Stomach smooth muscle (tissue), 2 donors: ENCODE measurements around the gene IL17RE.

Experiments
- H3K27ac ChIP-seq: one replicate; pipeline ENCODE4 v1.7.0; 2013; ENCODE audit warnings: mild to moderate bottlenecking, low read length, inconsistent platforms
- H3K27me3 ChIP-seq, 2 donors: one replicate each; pipeline ENCODE4 v1.7.0; 2013; ENCODE audit warnings: low read length in 2 of 2; ENCODE audit not compliant: insufficient read depth in 2 of 2, control insufficient read depth in 1 of 2
- H3K36me3 ChIP-seq, 2 donors: one replicate each; pipeline ENCODE4 v1.7.0; 2013; ENCODE audit warnings: low read length in 2 of 2; ENCODE audit not compliant: control insufficient read depth in 2 of 2, insufficient read depth in 2 of 2
- H3K4me1 ChIP-seq: one replicate; pipeline ENCODE4 v1.7.0; 2013; ENCODE audit warnings: low read length; ENCODE audit not compliant: control insufficient read depth, insufficient read depth
- H3K4me3 ChIP-seq, 2 donors: one replicate each; pipeline ENCODE4 v1.7.0; 2013; ENCODE audit warnings: low read length in 2 of 2
- H3K9ac ChIP-seq, 2 donors: one replicate each; pipeline ENCODE4 v1.7.0; 2013; ENCODE audit warnings: low read length in 2 of 2, mild to moderate bottlenecking in 1 of 2
- H3K9me3 ChIP-seq, 2 donors: one replicate each; pipeline ENCODE4 v1.7.0; 2013; ENCODE audit warnings: low read length in 2 of 2; ENCODE audit not compliant: control insufficient read depth in 2 of 2
- donor health status: healthy.
- donor health status: Pancreatic carcinoma.

The IL17RE gene

DNA sequence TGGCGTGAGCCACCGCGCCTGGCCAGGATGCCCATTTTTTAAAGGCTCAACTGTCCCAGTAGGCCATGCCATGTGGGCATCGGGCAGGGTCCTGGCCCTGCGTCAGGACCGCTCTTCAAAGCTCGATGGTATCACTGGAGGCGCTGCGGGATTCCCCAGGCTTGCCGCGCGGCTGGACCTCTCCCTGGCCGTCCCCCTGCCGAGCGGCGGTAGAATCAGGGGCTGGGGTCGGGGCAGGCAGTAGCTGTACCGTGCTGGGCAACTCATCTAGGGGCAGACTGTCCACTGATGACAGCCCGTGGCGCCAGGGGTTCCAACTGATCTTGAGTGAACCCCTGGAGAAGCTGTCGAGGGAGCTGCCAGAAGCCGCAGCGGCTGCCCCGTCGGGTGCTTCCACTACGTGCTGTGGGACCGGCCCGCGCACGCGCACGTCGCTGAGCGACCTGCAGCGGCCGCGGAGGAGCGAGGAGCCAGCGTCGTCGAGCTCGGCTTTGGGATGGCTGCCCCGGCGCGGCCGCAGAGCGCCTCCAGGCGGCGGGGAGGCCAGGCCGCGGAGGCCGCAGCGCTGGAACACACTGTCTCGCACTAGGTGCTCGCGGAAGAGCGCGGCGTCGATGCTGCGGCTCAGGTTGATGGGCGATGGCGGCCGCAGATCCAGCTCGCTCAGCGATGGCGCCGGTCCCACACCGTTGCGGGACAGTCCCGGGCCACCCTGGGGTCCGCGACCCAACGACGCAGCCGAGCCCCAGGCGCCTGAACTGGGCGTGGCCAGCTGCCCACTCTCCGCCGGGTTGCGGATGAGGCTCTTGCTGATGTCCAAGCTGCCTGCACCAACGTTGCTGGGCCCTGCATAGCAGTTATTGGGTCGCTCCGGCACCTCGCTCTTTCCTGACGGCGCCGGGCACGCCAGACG is 43.7 kb downstream of the IL17RE start:
- H3K36me3 ChIP-seq: peaks cover 18 to 21% of the 10 kb centered on the region in 2 donors
- H3K27ac ChIP-seq: peak overlapping the region; percentile 82
- H3K27me3 ChIP-seq: no peaks in the 10 kb centered on the region
- H3K9ac ChIP-seq: peak overlapping the region; percentile 74 to 76
- peaks cover 22% of the 10 kb centered on the region for H3K4me1 ChIP-seq
- no peaks in the 10 kb centered on the region for H3K9me3 ChIP-seq
- H3K4me3 ChIP-seq: peak overlapping the region; percentile 81 to 83

DNA sequence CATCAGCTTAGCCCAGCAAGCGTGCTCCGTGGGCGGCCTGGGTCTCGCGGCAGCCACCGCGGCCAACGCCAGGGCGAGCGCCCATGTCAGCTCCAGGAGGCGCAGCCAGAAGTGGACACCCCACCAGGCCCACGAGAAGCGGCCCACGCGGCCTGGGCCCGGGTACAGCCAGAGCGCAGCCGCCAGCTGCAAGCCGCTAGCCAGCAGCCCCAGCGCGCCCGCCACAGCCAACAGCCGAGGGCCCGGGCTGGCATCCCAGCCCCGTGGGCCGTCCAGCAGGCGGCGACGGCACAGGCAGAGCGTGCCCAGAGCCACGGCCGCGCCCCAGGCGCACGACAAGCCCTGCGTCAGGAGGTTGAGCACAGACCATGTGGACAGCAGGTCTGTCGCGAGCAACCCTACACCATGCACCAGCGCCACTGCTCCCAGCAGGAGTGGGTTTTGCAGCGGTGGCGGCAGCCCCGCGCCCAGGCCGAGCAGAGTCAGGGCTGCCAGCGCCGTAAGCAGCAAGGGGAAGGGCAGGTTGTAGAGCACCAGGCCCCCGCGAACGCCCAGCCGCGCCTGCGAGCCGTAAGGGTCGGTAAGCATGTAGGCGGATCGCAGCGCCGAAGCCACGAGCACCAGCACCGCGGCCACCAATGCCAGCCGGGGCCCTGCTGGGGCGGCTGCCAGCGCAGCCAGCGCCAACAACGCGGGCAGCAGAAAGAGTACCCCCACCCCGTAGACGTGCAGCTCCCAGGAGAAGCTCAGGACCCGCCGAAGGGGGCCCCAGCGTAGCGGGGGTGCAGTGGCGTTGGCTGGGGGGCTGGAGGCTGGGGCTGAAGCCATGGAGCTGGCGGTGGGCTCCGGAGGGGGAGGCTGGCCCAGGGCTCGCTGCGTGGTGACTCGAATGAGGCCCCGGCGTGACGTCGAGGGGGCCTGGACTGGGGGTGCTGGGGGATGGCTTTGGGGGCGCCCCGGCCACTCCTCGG is 44.7 kb downstream of the IL17RE start:
- peak overlapping the region; percentile 82 for H3K27ac ChIP-seq
- H3K9ac ChIP-seq: peak overlapping the region; percentile 66 to 74

DNA sequence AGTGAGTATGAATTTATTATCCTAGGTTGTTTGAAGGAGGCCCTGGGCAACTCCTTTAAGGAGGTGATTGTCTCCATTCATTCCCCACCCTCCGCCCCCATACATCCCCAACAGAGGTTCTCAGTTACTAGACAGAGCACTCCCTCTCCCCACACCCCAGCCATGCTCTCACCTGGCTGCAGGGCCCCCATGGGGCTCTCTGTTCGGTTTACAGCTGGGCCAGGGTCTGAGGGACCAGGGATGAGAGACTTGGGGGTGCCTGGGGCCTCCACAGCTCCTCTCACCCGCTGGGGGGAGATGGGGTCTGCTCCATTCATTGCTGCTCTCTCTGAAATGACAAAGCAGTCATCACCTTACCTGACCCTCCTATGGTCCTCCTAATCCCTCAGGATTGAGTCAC is 45.9 kb downstream of the IL17RE start:
- H3K27me3 ChIP-seq: no peaks in the 10 kb centered on the region
- H3K27ac ChIP-seq: no peak overlapping the region
- peaks cover 33% of the 10 kb centered on the region for H3K4me1 ChIP-seq
- no peak overlapping the region for H3K4me3 ChIP-seq
- H3K9me3 ChIP-seq: no peaks in the 10 kb centered on the region
- peaks cover 9 to 10% of the 10 kb centered on the region in 2 donors for H3K36me3 ChIP-seq
- no peak overlapping the region for H3K9ac ChIP-seq

More for the DNA sequence above, 44.7 kb downstream of the IL17RE start:
- H3K27me3 ChIP-seq: no peaks in the 10 kb centered on the region
- H3K4me3 ChIP-seq: peak overlapping the region; percentile 72 to 83
- H3K4me1 ChIP-seq: peaks cover 30% of the 10 kb centered on the region
- H3K36me3 ChIP-seq: peaks cover 16 to 19% of the 10 kb centered on the region in 2 donors
- H3K9me3 ChIP-seq: no peaks in the 10 kb centered on the region

DNA sequence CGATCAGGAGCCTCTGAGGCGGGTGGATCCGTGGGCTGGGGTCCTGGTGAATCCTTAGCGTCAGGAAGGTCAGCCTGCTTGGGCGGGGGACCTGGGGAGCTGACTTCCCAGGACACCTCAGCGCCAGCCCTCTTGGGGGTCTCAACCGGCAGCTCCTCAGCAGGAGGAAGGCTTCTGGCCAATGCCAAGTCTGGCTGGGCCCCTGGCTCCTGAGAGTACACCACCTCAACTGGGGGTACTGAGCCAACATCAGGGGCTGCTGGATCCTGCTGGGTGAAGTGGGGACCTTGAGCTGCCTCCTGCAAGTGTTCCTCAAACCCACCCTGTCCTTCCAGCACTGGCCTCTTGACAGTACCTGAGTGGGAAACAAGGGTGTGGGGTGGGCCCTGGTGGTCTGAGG is 46.5 kb downstream of the IL17RE start:
- Histone ChIP-seq H3K9ac (no peak overlapping the region), H3K27ac (no peak overlapping the region), H3K4me1 (peaks cover 33% of the 10 kb centered on the region), H3K4me3 (no peak overlapping the region), H3K9me3 (no peaks in the 10 kb centered on the region), H3K36me3 (peaks cover 5 to 8% of the 10 kb centered on the region in 2 donors), H3K27me3 (no peaks in the 10 kb centered on the region)

DNA sequence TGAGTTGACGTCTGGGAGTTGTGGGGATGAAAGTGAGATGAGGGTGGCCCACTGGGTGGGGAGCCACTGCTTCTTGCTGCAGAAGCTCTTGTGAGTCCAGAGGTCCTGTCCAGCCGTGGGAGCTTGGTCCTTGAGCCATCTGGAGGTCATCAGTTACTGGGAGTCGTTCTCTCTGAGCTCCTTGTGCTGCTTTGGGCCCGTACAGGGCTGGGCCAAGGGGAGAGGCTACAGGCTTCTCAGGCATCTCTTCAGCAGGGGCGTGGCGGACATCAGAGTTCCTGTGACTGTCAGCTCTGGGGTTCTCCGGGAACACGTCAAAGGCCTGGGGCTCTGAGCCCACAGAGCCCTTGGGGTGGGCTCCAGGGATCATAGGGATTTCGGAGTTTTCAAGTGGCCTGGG is 47.0 kb downstream of the IL17RE start:
- H3K4me3 ChIP-seq: no peak overlapping the region
- H3K9me3 ChIP-seq: no peaks in the 10 kb centered on the region
- H3K27ac ChIP-seq: no peak overlapping the region
- H3K9ac ChIP-seq: no peak overlapping the region
- no peaks in the 10 kb centered on the region for H3K27me3 ChIP-seq
- peaks cover under 1 to 7% of the 10 kb centered on the region in 2 donors for H3K36me3 ChIP-seq
- H3K4me1 ChIP-seq: peaks cover 33% of the 10 kb centered on the region

DNA sequence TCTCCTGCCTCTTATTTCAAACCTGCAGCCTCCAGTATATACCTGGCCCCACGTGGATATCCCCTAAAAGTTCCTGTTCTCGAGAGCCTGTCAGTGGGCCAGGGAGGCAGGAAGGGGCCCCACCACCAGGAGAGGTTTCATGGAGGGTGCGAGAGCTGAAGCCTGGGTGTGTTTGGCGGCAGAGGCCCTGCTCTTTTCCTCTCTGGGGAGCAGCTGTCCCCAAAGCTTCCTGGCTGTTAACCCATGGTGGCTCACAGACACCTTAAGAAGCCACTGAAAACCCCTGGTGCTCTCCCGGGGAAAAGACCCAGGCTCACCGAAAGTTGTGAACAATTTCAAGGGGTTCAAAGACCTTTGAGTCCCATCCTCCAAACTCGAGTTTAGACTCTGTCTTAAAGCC is 48.5 kb downstream of the IL17RE start:
- peaks cover 39% of the 10 kb centered on the region for H3K4me1 ChIP-seq
- no peaks in the 10 kb centered on the region for H3K9me3 ChIP-seq
- no peaks in the 10 kb centered on the region for H3K27me3 ChIP-seq
- peak overlapping the region in 1 of 2 donors; percentile 79 for H3K4me3 ChIP-seq
- no peak overlapping the region for H3K27ac ChIP-seq
- H3K36me3 ChIP-seq: peaks cover 0 to 4% of the 10 kb centered on the region in 2 donors
- H3K9ac ChIP-seq: no peak overlapping the region

DNA sequence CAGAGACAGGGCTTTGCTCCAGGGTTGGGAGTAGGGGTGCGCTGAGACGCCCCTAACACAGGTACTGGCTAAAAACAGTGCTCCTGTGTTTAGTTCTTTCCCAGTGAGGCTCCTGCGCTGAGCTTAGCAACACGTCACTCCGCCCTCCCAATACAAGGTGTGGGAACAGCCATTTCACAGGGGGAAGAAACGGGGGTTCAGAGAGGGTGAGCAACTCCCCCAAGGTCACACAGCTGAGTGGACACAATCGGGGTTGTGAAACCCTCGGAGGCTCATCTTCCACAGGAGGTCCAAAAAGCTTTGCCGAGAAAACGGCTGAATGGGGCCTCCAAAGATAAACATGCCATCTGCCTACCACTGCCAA is 48.9 kb downstream of the IL17RE start:
- peak overlapping the region; percentile 65 to 79 for H3K4me3 ChIP-seq
- H3K9me3 ChIP-seq: no peaks in the 10 kb centered on the region
- H3K36me3 ChIP-seq: peaks cover 0 to 4% of the 10 kb centered on the region in 2 donors
- H3K27ac ChIP-seq: no peak overlapping the region
- H3K9ac ChIP-seq: peak overlapping the region; percentile 51 to 55
- no peaks in the 10 kb centered on the region for H3K27me3 ChIP-seq
- peaks cover 39% of the 10 kb centered on the region for H3K4me1 ChIP-seq

DNA sequence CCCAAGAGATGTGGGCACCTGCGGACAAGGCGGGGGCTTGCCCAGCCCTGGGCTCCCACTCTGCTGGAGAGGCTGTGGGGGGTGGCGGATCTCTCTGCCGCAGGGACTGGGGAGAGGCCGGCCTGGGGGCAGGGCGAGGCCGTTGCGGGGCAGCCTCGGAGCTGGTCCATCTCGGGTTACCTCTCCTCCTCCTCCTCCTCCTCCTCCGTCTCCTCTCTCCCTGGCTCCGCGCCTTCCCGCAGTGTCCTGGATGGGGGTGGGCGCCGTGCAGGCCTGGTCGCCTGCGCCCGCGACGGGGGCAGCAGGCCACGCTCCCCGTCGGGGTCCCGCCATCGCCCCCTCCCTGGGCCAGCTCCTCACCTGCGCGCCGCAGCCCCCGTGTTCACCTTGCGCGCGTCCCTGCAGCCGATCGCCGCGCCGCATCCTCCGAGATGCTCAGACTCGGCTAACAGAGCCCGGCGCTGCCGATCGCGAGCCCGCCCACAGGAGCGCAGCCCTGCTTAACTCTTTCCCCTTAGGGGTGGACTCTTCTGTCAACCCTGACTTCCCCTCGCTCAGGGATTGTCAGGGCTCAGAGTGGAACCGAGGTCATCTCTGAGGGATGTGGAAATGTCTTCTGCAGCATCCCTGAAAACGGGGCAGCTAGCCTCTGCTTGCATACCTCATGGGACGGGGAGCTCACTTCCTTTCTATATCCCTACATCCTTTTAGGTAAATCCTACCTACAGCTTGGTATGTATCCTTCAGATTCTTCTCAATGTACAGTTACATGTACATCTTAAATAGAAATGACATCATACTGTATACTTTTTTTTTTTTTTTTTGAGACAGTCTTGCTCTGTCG is 49.5 kb downstream of the IL17RE start, which contains the start of gene PRRT3:
Gene PRRT3, minus strand, starts transcription at position 447 of the 844 bp plus-strand sequence. CDS start 2,293 bp downstream, outside the sequence.
- Histone ChIP-seq H3K4me3 (peak within 1 kb of the TSS; percentile 65 to 79), H3K4me1 (peaks cover 34% of the 10 kb centered on the region), H3K9ac (peak within 1 kb of the TSS; percentile 51 to 55), H3K9me3 (no peaks in the 10 kb centered on the region), H3K27me3 (no peaks in the 10 kb centered on the region), H3K27ac (no peak within 1 kb of the TSS), H3K36me3 (peaks cover 0 to 4% of the 10 kb centered on the region in 2 donors)

DNA sequence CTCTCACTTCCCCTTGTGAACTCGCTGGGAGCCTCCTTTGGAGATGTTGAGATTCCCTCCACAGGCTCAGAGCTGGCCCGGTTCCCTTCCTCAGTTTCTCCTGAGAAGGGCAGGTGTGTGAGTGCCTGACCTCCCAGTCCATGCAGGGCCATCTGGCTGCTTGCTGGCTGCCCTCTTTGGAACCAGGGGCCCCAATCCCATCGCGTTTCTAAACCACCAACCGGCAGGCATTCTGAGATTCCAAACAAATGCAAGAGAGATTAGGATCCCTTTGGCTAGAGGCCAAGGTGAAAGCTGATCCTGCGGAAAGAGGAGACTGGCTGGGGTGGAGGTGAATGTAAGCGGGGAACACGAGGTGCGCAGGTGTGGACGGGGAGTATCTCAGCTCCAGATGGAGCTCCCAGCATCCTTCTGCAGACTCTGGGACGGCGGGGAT is 52.4 kb downstream of the IL17RE start:
- H3K27me3 ChIP-seq: no peaks in the 10 kb centered on the region
- H3K9ac ChIP-seq: no peak overlapping the region
- H3K4me1 ChIP-seq: peaks cover 24% of the 10 kb centered on the region
- H3K36me3 ChIP-seq: peaks cover 0 to 4% of the 10 kb centered on the region in 2 donors
- no peak overlapping the region for H3K4me3 ChIP-seq
- no peaks in the 10 kb centered on the region for H3K9me3 ChIP-seq
- H3K27ac ChIP-seq: peak overlapping the region; percentile 70
